Measurements from ENCODE around the gene ADAMTS3.

- TF ChIP-seq YY1 (IDR thresholded peaks at IDR 0.05; ENCODE audit: low read depth) (no peak), NFIC (IDR thresholded peaks at IDR 0.05) (no peak), RAD21 (IDR thresholded peaks at IDR 0.05; ENCODE audit: low read depth) (no peak), EP300 (IDR thresholded peaks at IDR 0.05; ENCODE audit: borderline replicate concordance) (no peak), TAF1 (IDR thresholded peaks at IDR 0.05; ENCODE audit: low read depth) (no peak), CEBPB (IDR thresholded peaks at IDR 0.05) (no peak), CREB1 (IDR thresholded peaks at IDR 0.05; ENCODE audit: low read depth) (no peak), MAX (IDR thresholded peaks at IDR 0.05) (no peak), EGR1 (IDR thresholded peaks at IDR 0.05) (no peak), ZBTB7A (IDR thresholded peaks at IDR 0.05; ENCODE audit: low read depth) (no peak), TCF12 (IDR thresholded peaks at IDR 0.05; ENCODE audit: low read depth) (no peak), FOXM1 (IDR thresholded peaks at IDR 0.05; ENCODE audit: borderline replicate concordance, low read depth) (no peak)
- TF ChIP-seq, protein P1, sequence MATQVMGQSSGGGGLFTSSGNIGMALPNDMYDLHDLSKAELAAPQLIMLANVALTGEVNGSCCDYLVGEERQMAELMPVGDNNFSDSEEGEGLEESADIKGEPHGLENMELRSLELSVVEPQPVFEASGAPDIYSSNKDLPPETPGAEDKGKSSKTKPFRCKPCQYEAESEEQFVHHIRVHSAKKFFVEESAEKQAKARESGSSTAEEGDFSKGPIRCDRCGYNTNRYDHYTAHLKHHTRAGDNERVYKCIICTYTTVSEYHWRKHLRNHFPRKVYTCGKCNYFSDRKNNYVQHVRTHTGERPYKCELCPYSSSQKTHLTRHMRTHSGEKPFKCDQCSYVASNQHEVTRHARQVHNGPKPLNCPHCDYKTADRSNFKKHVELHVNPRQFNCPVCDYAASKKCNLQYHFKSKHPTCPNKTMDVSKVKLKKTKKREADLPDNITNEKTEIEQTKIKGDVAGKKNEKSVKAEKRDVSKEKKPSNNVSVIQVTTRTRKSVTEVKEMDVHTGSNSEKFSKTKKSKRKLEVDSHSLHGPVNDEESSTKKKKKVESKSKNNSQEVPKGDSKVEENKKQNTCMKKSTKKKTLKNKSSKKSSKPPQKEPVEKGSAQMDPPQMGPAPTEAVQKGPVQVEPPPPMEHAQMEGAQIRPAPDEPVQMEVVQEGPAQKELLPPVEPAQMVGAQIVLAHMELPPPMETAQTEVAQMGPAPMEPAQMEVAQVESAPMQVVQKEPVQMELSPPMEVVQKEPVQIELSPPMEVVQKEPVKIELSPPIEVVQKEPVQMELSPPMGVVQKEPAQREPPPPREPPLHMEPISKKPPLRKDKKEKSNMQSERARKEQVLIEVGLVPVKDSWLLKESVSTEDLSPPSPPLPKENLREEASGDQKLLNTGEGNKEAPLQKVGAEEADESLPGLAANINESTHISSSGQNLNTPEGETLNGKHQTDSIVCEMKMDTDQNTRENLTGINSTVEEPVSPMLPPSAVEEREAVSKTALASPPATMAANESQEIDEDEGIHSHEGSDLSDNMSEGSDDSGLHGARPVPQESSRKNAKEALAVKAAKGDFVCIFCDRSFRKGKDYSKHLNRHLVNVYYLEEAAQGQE (IDR thresholded peaks at IDR 0.05; ENCODE audit: low read depth): no peak
- TF ChIP-seq, protein P2, sequence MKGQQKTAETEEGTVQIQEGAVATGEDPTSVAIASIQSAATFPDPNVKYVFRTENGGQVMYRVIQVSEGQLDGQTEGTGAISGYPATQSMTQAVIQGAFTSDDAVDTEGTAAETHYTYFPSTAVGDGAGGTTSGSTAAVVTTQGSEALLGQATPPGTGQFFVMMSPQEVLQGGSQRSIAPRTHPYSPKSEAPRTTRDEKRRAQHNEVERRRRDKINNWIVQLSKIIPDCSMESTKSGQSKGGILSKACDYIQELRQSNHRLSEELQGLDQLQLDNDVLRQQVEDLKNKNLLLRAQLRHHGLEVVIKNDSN (IDR thresholded peaks at IDR 0.05): no peak
Measured at GRCh38 chr4:72555377-72555831, 13.6 kb downstream of the ADAMTS3 start.
